Uterus (tissue), 4 donors: ENCODE results near the gene MUS81. TPM values are rescaled to one million over a fixed set of nuclear protein-coding genes. Genes with fewer than 3 reads are reported as not detected.

Experiments used
- DNase-seq, 2 donors: peaks; one replicate each; pipeline ENCODE4 v3.0.0-alpha.2; 2019 to 2020
- H3K27ac ChIP-seq, 2 donors: fragments of 200-600 bp; sonication (generic); 1 replicate in 1 of 2; 2 replicates in 1 of 2; pipeline ENCODE4 v1.5.1; 2016 to 2018
- H3K27me3 ChIP-seq, 2 donors: fragments of 200-600 bp; sonication (generic); one replicate each; pipeline ENCODE4 v1.5.1; 2018 to 2019; ENCODE audit warnings: control low read depth in 1 of 2
- H3K36me3 ChIP-seq, 2 donors: fragments of 200-600 bp; sonication (generic); one replicate each; pipeline ENCODE4 v1.5.1; 2019; ENCODE audit warnings: control low read depth in 1 of 2
- H3K4me1 ChIP-seq, 2 donors: fragments of 200-600 bp; sonication (generic); one replicate each; pipeline ENCODE4 v1.5.1; 2018 to 2019; ENCODE audit warnings: control low read depth in 1 of 2
- H3K4me3 ChIP-seq, 2 donors: fragments of 200-600 bp; sonication (generic); 1 replicate in 1 of 2; 2 replicates in 1 of 2; pipeline ENCODE4 v1.5.1; 2018 to 2019; ENCODE audit warnings: mild to moderate bottlenecking in 1 of 2
- H3K9me3 ChIP-seq, 2 donors: fragments of 200-600 bp; sonication (generic); one replicate each; pipeline ENCODE4 v1.5.1; 2019; ENCODE audit warnings: control low read depth in 1 of 2
- POLR2A ChIP-seq, 2 donors: fragments of 450-650 bp; IDR thresholded peaks; one replicate each; pipeline ENCODE4 v1.6.1; 2016; ENCODE audit warnings: antibody characterized with exemption in 2 of 2, mild to moderate bottlenecking in 1 of 2, moderate library complexity in 1 of 2
- intact Hi-C: fragments of 100-400 bp; cut with DNase I; formaldehyde crosslinking; loops from one replicate; pipeline ENCODE4 v1.15.1; 2023; ENCODE audit warnings: low total_unique reads
- total RNA-seq, 4 donors: library from RNA; depleted of rRNA in 3 of 4; stranded (reverse); fragments of >200 nt in 3 of 4; gene quantifications; one replicate each; pipeline versions ENCODE4 v1.1.0 to v1.2.4, GENCODE V29; 2014 to 2023
- TF ChIP-seq, protein P1 (sequence below), 4 experiments: fragments of 200-600 bp in 2 of 4; fragments of 450-650 bp in 2 of 4; sonication (generic) in 2 of 4; IDR thresholded peaks; one replicate each; pipeline ENCODE4 v1.5.1; 2016 to 2019; ENCODE audit warnings: antibody characterized with exemption in 4 of 4, mild to moderate bottlenecking in 2 of 4, moderate library complexity in 1 of 4
- donor health status: DM: yes; HTN: yes; CAD: no.

Gene MUS81
- total RNA-seq, 4 donors from 2014 or later = 28.8 to 108 (median 75.0) TPM

- Histone ChIP-seq H3K36me3 (no peaks in the 10 kb centered on the region), H3K4me1 (no peaks in the 10 kb centered on the region), H3K9me3 (no peaks in the 10 kb centered on the region), H3K4me3 (no peak overlapping the region), H3K27me3 (no peaks in the 10 kb centered on the region), H3K27ac (no peak overlapping the region)
- TF ChIP-seq, protein P1, sequence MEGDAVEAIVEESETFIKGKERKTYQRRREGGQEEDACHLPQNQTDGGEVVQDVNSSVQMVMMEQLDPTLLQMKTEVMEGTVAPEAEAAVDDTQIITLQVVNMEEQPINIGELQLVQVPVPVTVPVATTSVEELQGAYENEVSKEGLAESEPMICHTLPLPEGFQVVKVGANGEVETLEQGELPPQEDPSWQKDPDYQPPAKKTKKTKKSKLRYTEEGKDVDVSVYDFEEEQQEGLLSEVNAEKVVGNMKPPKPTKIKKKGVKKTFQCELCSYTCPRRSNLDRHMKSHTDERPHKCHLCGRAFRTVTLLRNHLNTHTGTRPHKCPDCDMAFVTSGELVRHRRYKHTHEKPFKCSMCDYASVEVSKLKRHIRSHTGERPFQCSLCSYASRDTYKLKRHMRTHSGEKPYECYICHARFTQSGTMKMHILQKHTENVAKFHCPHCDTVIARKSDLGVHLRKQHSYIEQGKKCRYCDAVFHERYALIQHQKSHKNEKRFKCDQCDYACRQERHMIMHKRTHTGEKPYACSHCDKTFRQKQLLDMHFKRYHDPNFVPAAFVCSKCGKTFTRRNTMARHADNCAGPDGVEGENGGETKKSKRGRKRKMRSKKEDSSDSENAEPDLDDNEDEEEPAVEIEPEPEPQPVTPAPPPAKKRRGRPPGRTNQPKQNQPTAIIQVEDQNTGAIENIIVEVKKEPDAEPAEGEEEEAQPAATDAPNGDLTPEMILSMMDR (IDR thresholded peaks at IDR 0.05) = no peak
- no peak for TF ChIP-seq POLR2A (IDR thresholded peaks at IDR 0.05)
- no peak for DNase-seq
- intact Hi-C loops = no loop called here
These were observed 10.9 kb upstream of the MUS81 start for GRCh38 chr11:65849366-65849765.

- Histone ChIP-seq H3K9me3 (no peaks in the 10 kb centered on the region), H3K27me3 (no peaks in the 10 kb centered on the region), H3K27ac (no peak overlapping the region), H3K4me1 (no peaks in the 10 kb centered on the region), H3K36me3 (no peaks in the 10 kb centered on the region), H3K4me3 (no peak overlapping the region)
- intact Hi-C loops = no loop called here
- TF ChIP-seq, protein P1 (IDR thresholded peaks at IDR 0.05) = no peak
- TF ChIP-seq POLR2A (IDR thresholded peaks at IDR 0.05) = no peak
- no peak for DNase-seq
These were observed 10.4 kb upstream of the MUS81 start for GRCh38 chr11:65849771-65850216.

DNA sequence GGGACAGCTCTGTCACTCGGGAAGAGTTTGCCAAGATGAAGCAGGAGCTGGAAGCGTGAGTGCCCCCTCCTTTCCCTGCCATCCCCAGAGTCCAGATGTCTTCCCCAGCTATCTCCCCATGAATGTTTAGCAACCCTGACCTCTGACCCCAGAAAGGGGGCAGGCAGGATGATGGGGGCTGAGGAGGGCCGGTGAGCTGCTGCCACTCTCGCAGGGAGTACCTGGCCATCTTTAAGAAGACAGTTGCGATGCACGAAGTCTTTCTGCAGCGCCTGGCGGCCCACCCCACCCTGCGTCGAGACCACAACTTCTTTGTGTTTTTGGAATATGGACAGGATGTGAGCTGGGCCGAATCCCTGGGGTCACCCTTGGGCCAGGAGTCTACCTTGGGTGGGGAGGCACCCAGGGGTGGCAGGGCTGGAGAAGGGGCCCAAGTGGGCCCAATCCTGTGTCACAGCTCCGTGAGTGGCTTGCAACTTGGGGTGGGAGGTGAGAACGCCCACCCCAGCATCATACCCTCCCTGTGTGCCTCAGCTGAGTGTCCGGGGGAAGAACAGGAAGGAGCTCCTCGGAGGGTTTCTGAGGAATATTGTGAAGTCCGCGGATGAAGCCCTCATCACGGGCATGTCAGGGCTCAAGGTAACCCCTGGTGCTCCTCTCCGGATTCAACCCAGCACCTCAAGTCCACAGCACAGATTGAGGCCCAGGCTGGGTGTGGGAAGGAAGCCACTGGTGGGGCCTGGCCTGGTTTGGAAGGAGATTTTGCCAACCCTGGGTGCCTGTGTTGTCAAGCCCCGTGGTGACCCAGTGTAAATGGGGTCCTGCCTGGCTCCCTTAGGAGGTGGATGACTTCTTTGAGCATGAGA lies 9.8 kb upstream of the MUS81 start:
- H3K4me3 ChIP-seq = no peak overlapping the region
- no peak for DNase-seq
- no peaks in the 10 kb centered on the region for H3K9me3 ChIP-seq
- H3K27ac ChIP-seq = no peak overlapping the region
- H3K36me3 ChIP-seq = no peaks in the 10 kb centered on the region
- no peaks in the 10 kb centered on the region for H3K4me1 ChIP-seq
- no peaks in the 10 kb centered on the region for H3K27me3 ChIP-seq
- intact Hi-C loops = no loop called here
- no peak for TF ChIP-seq POLR2A (IDR thresholded peaks at IDR 0.05)
- TF ChIP-seq, protein P1 (IDR thresholded peaks at IDR 0.05) = no peak

- no peak for DNase-seq
- intact Hi-C loops = no loop called here
- Histone ChIP-seq H3K36me3 (no peaks in the 10 kb centered on the region), H3K4me1 (no peaks in the 10 kb centered on the region), H3K27me3 (no peaks in the 10 kb centered on the region), H3K9me3 (no peaks in the 10 kb centered on the region), H3K27ac (no peak overlapping the region), H3K4me3 (no peak overlapping the region)
- TF ChIP-seq, protein P1 (IDR thresholded peaks at IDR 0.05) = no peak
- no peak for TF ChIP-seq POLR2A (IDR thresholded peaks at IDR 0.05)
These were observed 9.1 kb upstream of the MUS81 start for GRCh38 chr11:65851083-65851579.

- Histone ChIP-seq H3K27ac (no peak overlapping the region), H3K4me1 (peaks cover 0 to 6% of the 10 kb centered on the region in 2 donors), H3K27me3 (no peaks in the 10 kb centered on the region), H3K36me3 (no peaks in the 10 kb centered on the region), H3K9me3 (no peaks in the 10 kb centered on the region), H3K4me3 (no peak overlapping the region)
- no peak for DNase-seq
- intact Hi-C loops = no loop called here
- TF ChIP-seq, protein P1 (IDR thresholded peaks at IDR 0.05) = no peak
- no peak for TF ChIP-seq POLR2A (IDR thresholded peaks at IDR 0.05)
These were observed 8.3 kb upstream of the MUS81 start for GRCh38 chr11:65851811-65852507.
